ENCODE data around the gene STT3A.

GRCh38 chr11:125663910-125664309 is 71.3 kb downstream of the STT3A start:
- TF ChIP-seq CTCF (IDR thresholded peaks at IDR 0.05 in 8 of 11, conservative IDR thresholded peaks at IDR 0.05 in 3 of 11) (no peak), POLR2A (IDR thresholded peaks at IDR 0.05) (no peak)
